GM20431 (cell line): ENCODE measurements around the gene CD80.
"Not testable (repeated sequence)": the region's sequence is repeated elsewhere in the genome, so short reads cannot be mapped to it uniquely, and the experiment has no call there.

Experiments used
- in situ Hi-C: fragments of 300-500 bp; cut with MseI, MboI; formaldehyde crosslinking; loops from one replicate; pipeline ENCODE4 v1.15.0; 2020; ENCODE audit warnings: low sequenced_read_pairs; ENCODE audit not compliant: unreplicated experiment

The CD80 gene

DNA sequence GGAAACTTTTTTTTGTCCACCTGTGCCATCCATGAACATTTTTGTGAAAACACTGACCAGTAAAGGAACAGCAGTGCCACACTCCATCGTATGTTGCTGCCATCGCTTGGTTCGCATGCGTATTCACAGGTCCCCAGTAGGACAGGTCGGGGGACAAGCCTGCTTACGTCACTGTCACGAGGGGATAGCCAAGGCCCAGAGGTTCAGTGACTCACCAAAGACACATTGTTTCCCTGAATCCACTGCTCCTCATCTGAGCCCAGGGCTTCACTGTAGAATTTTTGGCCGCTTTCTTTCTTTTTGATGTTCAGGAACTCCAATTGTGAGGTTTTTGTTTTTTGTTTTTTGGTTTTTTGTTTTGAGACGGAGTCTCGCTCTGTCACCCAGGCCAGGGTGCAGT is 25.8 kb upstream of the CD80 start:
- in situ Hi-C loops = no loop called here

DNA sequence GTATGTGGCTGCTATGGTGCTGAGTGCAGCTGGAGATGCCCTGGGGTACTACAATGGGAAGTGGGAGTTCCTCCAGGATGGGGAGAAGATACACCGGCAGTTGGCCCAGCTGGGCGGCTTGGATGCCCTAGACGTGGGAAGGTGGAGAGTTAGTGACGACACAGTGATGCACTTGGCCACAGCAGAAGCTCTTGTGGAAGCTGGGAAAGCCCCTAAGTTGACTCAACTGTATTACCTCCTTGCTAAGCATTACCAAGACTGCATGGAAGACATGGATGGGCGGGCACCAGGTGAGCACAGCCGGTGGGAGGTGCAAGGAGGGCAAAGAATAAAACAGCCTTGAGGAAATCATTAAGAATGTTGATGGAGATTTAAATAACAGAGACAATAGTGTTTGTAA is 22.8 kb upstream of the CD80 start:
- in situ Hi-C loops = no loop called here

DNA sequence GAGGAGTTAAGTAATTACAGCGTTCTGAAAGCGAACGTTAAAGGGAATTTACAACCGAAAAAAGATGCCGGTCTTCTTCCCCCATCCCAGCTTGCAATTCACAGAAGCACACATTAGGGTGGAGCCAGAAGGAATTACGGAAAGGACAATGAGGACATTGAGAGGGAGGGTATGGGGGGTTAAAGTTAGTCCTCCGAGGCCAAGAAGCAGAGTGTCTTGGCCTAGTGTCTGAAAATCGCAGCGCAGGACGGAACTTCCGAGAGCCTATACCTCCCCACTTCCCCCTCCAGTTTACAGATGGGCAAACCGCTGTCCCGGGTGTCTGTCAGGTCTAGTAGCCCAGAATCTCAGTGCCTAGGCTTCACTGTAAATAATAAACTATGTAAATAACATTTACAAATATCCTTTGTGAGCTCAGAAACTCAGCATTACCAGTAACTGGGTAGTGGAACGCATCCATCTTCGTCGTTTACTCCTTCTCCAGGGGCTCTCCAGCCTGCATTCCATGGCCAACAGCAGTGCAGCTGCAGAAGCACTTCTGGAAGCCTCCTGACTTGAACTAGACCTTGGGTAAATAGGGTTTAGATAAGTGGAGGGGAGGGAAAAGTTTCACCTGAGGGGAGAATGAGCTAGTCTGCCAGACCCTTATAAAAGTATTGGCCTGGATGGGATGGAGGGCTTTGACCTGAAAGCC is 20.8 kb upstream of the CD80 start:
- in situ Hi-C loops = no loop called here

DNA sequence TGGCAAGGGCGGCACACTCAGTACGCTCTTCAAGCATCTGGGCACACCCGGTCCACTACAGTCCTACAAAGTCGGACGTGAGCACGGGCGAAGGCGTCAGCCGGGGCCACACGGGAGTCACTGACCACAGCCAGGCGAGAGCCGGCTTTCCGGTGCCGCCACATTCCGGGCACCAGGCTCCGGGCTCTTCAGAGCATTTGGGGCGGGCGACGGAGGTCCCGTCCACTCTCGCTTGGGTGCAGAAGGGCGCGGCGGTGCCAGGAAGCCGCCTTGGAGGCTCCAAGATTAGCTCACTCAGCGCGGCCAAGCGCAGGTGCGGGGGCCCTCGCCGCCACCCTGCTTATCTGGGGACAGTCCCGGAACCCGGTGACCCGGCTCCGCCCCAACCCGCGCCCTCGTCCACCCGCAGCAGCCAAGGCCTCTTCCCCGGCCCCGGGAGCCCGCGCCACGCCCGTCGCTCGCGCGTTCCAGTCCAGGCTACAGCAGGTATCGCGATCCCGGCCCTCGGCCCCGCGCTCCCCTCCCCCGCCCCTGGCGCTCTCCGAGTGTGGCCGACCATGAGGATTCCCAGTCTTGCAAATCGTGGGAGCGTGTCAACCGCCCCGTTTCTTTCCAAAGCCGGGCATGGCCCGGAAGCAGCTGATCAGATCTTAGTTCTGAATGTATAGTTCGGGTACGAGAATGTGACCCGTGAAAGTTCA is 20.1 kb upstream of the CD80 start, which contains the start of gene ADPRH:
Gene ADPRH, plus strand, starts transcription at position 127 of the 701 bp plus-strand sequence. CDS start 2,678 bp downstream, outside the sequence.
- in situ Hi-C loops = no loop called here

DNA sequence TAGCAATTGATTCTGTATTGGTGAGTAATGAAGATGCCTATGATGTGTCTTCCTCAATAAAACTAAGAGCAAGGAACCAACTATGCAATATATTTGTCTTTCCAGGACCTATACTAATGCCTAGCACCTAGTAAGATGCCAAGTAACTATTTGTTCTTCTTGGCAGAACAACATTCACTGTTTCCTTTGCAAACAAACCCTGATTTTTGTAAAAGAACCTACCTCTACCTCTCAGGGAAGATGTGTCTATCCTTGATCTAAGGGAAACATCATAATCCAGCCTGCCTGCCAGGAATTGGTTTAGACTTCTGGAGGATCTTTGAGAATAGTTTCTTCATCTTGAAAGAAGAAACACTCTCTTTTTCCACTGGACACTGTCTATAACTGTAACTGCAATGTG is 16.1 kb upstream of the CD80 start:
- in situ Hi-C loops = no loop called here

DNA sequence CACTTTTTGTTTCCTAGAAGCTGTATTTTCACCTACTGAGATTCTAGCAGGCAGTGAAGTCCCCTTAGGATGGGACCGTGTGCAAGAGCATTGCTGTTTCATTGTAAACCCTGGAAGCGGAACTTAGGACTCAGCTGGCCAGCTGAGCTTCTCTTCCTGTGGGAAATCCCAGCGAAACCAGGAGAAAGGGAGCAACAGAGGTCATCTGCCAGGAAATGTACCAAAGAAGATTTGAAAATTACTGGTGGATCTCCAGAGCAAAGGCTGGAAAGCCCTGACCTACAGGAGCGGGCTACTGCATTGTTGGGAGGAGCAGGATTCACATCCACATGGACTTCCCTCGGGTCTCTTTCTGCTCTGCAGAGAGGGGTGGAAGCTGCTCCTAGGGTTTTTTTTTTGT is 12.3 kb upstream of the CD80 start:
- in situ Hi-C loops = no loop called here

DNA sequence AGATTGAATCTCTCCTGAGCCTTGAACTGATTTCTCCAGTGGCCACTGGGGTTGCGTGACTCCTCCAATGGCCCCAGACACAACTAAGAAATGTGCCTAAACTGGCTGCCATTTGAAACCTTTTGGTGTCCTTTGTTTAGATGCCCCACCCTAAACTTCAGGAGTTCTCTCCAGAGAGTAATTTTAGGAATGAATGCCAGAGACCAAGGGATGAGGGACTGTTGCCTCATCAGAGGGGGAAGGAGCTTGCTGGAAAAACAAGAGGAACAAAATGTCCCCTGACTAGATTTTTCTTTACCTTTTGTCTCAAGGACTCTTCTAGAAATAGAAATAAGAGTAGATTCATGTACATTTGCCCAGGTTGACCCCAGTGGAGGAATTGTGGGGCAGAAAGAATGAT is 11.8 kb upstream of the CD80 start:
- in situ Hi-C loops = no loop called here

DNA sequence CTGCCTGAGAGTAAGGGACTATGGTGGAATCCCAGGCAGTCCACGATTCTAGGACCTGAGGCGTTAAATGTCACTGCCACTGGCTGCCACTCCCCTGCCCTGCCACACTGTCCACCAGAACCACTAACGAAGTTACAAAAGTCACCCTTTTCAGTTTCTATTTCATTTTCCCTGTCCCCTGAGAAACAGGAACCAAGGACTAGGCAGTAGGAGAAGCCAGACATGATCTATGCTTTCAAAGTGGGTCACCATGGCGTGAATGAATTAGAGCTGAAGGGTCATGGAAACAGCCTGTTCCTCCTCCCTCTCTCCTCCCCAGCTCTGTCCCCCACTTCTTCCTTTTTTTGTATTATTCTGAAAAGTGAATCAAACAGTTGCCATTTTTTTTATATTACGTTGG is 10.8 kb upstream of the CD80 start:
- in situ Hi-C loops = no loop called here

DNA sequence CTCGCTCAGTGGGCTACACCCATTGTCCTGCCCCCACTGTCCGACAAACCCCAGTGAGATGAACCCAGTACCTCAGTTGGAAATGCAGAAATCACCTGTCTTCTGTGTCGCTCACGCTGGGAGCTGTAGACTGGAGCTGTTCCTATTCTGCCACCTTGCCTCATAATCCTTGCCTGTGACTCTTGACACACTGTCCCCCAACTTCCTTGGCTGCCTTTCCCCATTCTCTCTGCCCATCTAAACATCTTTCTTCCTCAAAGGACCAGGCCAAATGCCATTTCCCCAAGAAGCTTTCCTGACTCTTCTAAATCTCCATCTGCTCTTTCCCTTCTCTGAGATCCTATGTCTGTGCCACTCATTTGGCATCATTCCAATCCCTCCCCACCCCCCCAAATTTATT is 9.7 kb upstream of the CD80 start:
- in situ Hi-C loops = no loop called here

DNA sequence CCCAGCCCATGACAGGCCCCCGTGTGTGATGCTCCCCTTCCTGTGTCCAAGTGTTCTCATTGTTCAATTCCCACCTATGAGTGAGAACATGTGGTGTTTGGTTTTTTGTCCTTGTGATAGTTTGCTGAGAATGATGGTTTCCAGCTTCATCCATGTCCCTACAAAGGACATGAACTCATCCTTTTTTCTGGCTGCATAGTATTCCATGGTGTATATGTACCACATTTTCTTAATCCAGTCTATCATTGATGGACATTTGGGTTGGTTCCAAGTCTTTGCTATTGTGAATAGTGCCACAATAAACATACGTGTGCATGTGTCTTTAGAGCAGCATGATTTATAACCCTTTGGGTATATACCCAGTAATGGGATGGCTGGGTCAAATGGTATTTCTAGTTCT is 3.9 kb upstream of the CD80 start:
- in situ Hi-C loops = not testable (repeated sequence)

DNA sequence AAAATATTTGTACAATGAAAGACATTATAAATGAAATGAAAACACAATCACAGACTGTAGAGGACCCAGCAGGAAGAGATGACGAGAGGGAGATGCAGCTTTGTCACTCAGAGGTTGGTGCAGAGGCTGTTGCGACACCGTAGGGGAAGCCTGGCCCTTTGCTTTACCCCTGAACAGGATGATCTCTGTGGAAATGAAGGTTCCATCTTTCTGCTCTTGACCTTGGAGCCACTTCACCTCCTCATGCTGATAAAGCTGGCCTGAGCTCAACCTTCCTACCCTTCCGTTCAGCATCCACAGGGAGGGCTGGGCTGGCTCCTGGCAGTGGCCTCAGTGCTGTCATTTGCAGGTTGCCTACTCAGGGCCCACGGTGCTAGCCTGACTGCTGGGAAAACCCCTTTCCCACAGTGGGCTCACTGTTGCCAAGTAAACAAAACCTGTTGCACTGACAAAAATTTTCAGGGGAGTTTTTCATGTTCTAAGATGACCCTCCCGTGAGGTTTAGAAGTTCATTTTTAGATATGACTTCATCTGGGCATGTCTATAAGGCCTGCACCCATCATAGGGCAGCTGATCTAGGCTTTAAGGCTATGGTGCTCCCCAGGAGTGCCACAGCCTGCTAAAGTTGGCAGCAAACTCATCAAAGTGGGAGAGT is 3.0 kb upstream of the CD80 start:
- in situ Hi-C loops = no loop called here

DNA sequence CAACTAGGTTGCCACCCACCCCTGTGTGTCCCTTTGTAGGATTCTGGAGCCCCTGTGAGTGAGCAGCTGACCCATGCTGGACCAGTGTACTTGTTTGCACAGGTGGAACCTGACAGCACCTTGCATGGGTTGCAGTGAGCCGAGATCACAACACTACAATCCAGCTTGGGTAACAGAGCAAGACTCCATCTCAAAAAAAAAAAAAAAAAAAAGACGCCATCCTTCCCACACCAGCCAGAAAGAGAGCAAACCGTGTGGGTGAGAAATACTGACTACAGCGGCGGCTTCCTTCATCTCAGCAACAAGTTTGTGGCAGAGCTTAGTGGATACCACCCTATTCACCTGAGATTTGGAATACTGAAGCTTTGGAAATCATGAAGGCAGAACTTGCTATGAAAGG is 746 bp upstream of the CD80 start:
- in situ Hi-C loops = no loop called here

DNA sequence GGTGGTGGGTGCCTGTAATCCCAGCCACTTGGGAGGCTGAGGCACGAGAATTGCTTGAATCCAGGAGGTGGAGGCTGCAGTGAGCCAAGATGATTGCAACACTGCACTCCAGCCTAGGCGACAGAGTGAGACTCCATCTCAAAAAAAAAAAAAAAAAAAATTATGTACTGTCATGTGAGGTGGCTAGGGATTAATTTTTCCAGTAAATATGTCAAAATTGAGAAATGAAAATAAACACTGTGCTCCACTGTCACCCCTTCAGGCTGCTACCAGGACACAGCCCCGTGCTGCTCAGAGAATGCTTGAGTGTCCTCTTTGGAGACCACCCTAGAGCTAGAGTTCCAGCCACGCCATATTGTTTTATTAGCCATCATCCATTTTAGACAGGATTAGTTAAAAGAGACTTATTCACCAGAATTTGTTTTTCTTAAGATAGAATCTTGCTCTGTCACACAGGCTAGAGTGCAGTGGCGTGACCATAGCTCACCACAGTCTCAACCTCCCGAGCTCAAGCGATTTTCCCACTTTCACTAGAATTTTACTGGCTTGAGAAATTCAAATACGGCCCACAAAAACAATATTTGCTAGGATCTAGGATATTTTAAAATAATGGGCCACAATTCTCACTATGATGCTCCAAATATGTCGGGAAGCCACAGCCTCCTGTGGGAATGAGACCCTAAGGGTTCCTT is 642 bp downstream of the CD80 start:
- in situ Hi-C loops = no loop called here

DNA sequence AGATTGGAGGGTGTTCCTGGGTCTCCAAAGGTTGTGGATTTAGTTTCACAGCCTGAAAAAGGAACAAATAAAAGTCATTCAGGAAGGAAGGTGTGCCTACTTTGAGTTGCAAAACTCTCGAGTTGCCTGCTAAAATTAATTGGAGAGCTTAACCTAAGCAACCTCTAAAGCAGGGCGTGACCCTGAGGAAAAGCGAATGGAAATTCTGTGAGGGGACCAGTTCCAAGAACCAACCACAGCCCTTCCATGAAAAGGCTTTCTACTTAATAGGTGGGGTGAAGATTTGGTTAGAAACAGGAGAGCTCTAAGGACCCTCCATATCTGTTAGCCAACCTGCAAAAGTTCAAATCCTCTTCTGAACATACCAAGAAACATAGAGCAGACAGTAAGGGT is 1.5 kb downstream of the CD80 start:
- in situ Hi-C loops = no loop called here

DNA sequence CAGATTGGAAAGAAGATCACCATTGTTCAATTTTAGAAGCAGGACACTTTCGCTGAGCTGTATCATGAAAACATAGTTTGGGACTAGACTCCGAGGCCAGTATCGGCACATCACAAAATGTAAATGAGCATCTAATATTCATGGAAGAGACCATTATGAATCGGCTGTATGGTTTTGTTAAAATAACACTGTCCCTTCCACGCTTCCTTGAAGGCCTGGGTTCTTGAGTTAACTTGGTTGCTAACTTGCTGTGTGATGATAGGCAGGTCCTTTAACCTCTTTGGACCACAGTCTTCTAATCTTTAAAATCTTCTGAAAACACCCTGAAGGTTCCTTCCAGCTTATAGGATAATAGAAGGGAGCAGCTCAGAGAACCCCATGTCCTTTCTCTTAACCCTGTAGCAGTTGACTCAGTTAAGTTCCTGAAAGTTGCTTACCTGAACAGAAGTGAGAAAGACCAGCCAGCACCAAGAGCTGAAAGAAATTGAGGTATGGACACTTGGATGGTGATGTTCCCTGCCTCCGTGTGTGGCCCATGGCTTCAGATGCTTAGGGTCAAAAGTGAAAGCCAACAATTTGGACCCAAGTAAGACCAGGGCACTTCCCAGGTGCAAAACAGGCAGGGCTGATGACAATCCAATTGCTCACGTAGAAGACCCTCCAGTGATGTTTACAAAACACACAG is 2.1 kb downstream of the CD80 start:
- in situ Hi-C loops = no loop called here

DNA sequence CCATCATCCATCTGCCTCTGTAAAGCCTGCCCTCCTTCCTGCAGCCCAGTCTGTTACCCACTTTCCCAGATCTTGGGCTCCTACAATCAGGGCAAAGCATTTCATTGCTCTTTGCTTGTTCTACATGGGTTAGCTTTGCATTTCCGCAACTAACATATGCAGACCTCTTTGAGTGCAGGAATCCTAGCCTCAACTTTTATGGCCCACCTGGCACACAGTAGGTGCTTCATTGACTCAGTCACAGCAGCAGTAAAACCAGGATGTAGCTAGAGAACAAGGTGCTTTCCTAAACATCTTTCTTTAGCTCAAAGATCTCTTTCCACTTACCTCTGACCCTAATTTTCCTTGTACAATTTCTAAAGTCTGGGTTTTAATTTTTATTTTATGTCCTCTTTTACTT is 3.5 kb downstream of the CD80 start:
- in situ Hi-C loops = no loop called here

DNA sequence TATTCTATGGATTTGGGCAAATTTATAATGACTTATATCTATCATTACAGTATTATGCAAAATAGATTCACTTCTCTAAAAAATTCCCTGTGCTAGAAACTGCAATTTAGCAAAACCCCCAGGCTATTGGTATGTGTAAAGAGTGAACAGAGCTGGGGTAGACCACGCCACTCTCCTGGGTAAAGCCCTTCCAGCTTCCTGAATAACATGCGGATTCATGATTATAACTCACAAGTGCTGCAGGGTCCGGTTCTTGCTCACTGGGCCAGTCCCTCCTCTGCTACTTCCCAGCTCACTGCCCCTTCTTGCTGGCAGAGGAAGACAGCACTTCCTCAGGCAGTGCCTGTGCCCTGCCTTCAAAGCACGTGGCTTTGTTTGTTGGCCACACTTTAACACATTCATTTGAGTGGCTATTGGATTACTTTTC is 4.1 kb downstream of the CD80 start:
- in situ Hi-C loops = no loop called here

DNA sequence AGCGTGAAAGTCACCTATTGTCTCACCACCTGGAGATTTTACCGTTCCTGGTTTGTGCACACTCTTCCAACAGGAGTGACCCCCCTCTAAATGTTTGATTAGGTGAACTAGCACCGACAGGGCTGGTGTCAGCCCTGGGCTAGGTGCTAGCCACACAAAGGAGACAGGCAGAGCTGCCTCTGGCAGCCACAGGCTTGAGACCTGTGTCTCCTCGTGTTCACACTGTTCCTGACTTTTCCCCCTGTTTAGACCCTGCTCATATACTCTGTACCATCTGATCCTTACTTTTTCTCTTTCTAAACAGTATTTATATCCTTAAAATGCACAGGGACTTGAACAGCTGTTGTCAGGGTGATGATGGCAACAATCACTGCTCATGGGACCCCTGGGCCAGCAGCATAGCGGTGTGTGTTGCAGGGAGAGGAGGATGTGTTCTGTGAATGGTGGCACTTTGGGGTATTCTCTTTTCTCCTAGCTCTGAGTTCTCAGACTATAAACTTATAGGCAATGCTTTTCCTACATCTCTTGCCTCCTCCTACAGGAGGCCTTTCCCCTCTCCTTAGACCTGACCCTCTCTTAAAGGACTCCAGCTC is 5.5 kb downstream of the CD80 start:
- in situ Hi-C loops = no loop called here

DNA sequence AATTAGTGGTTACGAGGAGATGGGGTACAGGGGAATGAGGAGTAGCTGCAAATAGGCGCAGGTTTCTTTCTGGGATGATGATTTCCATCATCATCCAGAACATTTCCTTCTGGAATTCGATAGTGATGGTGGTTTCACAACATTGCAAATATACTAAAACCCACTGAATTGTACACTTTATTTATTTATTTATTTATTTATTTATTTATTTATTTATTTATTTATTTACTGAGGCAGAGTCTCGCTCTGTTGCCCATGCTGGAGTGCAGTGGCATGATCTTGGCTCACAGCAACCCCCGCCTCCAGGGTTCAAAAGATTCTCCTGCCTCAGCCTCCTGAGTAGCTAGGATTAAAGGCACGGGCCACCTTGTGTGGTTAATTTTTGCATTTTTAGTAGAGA is 6.5 kb downstream of the CD80 start:
- in situ Hi-C loops = not testable (repeated sequence)

DNA sequence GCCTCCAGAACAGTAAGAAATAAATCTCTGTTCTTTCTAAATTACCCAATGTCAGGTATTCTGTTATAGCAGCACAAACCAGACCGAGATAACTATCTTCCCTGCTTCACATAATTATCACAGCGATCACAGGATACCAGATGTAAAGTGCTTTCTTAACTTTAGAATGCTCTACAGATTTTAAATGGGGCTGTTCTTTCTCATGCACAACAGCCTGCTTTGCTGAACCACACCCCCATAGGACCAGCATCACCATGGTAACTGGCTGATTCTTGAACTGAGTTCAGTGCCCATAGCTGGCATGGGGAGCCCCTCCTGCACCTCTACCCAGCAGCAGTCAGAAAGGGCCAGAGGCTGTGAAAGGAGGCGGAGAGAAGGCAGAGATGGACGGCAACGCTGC is 7.8 kb downstream of the CD80 start:
- in situ Hi-C loops = no loop called here
